ENCODE data around the gene CCNY.
A peak's percentile ranks its signal among the peaks of the same experiment; 100 is the strongest.

CCNY gene

GRCh38 chr10:35386594-35387174, 50.4 kb downstream of the CCNY start:
- TF ChIP-seq, protein P1, sequence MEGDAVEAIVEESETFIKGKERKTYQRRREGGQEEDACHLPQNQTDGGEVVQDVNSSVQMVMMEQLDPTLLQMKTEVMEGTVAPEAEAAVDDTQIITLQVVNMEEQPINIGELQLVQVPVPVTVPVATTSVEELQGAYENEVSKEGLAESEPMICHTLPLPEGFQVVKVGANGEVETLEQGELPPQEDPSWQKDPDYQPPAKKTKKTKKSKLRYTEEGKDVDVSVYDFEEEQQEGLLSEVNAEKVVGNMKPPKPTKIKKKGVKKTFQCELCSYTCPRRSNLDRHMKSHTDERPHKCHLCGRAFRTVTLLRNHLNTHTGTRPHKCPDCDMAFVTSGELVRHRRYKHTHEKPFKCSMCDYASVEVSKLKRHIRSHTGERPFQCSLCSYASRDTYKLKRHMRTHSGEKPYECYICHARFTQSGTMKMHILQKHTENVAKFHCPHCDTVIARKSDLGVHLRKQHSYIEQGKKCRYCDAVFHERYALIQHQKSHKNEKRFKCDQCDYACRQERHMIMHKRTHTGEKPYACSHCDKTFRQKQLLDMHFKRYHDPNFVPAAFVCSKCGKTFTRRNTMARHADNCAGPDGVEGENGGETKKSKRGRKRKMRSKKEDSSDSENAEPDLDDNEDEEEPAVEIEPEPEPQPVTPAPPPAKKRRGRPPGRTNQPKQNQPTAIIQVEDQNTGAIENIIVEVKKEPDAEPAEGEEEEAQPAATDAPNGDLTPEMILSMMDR (IDR thresholded peaks at IDR 0.05), result no peak
- H3K4me3 ChIP-seq, result no peak overlapping the region
- no peak for DNase-seq (ENCODE audit: low spot score)
- no peak overlapping the region for H3K27ac ChIP-seq

- no peak overlapping the region for H3K4me3 ChIP-seq
- TF ChIP-seq, protein P1 (IDR thresholded peaks at IDR 0.05), result no peak
- no peak for DNase-seq (ENCODE audit: low spot score)
- H3K27ac ChIP-seq, result no peak overlapping the region
Measured at GRCh38 chr10:35387768-35388167, 51.5 kb downstream of the CCNY start.

GRCh38 chr10:35388197-35388596, 51.9 kb downstream of the CCNY start:
- TF ChIP-seq, protein P1 (IDR thresholded peaks at IDR 0.05), result no peak
- H3K4me3 ChIP-seq, result no peak overlapping the region
- no peak overlapping the region for H3K27ac ChIP-seq
- DNase-seq (ENCODE audit: low spot score), result no peak

DNA sequence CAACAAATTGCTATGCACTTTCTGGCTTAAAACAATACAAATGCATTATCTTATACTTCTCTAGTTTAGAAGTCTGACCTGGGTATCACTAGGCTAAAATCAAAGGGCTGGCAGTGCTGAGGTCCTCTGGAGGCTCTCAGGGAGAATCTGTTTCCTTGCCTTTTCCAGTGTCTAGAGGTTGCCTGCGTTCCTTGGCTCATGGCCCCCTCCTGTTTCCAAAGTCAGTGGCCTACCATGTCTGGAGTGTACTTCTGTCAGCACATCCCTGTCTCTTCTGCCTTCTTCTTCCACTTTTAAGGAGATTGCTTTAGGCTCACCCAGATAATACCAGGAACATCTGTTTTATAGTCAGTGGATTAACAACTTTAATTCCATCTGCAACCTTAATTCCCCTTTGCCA, 52.4 kb downstream of the CCNY start:
- TF ChIP-seq, protein P1 (IDR thresholded peaks at IDR 0.05), result no peak
- Histone ChIP-seq H3K27ac (no peak overlapping the region), H3K4me3 (no peak overlapping the region)
- DNase-seq (ENCODE audit: low spot score), result no peak

DNA sequence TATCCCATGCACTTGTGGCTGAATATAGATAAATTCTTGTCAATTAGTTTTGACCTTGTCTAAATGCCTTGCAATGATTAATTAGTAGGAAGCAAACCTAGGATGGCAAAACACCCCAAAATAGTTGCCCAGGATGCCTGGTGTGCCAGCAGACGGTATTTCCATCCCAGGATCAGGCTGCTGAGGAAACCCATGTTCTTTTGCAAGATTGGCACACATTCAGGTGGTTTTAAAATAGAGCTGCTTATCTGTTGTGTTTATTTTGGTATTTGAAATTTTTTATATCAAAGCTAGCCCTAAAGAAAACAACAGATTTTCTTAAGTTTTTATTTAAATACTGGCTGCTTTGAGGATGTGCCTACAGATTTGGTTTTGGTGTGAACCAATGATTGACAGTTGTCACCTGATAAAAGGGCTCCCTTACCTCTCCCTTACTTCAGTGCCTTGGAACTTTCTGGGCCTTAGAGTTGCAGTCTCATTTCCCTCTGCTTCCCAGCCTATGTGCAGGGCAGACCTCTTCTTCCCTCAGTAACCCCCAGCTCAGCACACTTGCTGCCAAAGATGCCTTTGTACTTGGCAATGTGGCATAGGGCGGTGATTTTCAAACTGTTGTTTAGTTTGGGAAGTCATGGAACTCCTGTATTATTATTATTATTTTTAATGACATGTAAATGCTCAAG, 54.0 kb downstream of the CCNY start:
- no peak for DNase-seq (ENCODE audit: low spot score)
- Histone ChIP-seq H3K27ac (peak overlapping the region; percentile 51 to 71), H3K4me3 (no peak overlapping the region)
- TF ChIP-seq, protein P1 (IDR thresholded peaks at IDR 0.05), result no peak

DNA sequence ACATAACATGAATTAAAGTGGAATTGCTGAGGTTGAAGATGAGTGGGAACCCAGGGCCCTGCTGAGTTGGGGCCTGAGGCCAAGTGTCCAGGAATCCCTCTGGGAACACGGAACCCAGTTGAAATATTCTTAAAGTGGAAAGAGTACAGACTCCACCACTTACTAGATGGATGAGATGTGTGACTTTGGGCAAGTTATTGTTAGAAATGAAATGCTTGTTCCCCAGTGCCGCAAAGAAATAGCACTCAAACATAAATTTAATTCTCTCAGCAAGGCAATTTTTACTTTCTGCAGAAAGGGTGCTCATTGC, 54.5 kb downstream of the CCNY start:
- Histone ChIP-seq H3K4me3 (no peak overlapping the region), H3K27ac (peak overlapping the region; percentile 51 to 71)
- TF ChIP-seq, protein P1 (IDR thresholded peaks at IDR 0.05), result no peak
- DNase-seq (ENCODE audit: low spot score), result no peak
